A673 (cell line): ENCODE results near the gene PSMB5. TPM values are rescaled to one million over a fixed set of nuclear protein-coding genes. Genes with fewer than 3 reads are reported as not detected.

Experiments used
- BruUV-seq: library from RNA; stranded (reverse); fragments of 400-500 nt; replicated peaks from 2 replicates; lab custom pipeline; 2021; lab: Mats Ljungman, UMichigan
- CTCF ChIA-PET: fragments of 300-600 bp; sonication (Branson Sonifier 250); formaldehyde crosslinking; loops from one replicate; lab custom pipeline; 2022; ENCODE audit warnings: antibody characterized with exemption; lab: Charles Lee
- POLR2A ChIA-PET: fragments of 300-600 bp; sonication (Branson Sonifier 250); formaldehyde crosslinking; loops from one replicate; lab custom pipeline; 2022; ENCODE audit warnings: antibody characterized with exemption; ENCODE audit not compliant: low non-redundant PET; lab: Charles Lee
- DNase-seq: peaks from one replicate; pipeline ENCODE4 v3.0.0-alpha.2; 2015; ENCODE audit warnings: low spot score
- H3K27ac ChIP-seq: fragments of 200-600 bp; sonication (generic); 2 replicates; pipeline ENCODE4 v1.5.1; 2016; ENCODE audit warnings: mixed run types, low read depth, mild to moderate bottlenecking, mixed read lengths, antibody characterized with exemption, low read length; ENCODE audit not compliant: poor library complexity, severe bottlenecking
- H3K27me3 ChIP-seq: fragments of 200-600 bp; sonication (generic); replicated peaks from 2 replicates; pipeline ENCODE4 v1.6.1; 2017; ENCODE audit warnings: mixed run types, low read depth, mild to moderate bottlenecking, mixed read lengths, antibody characterized with exemption, low read length; ENCODE audit not compliant: insufficient read depth, poor library complexity
- H3K36me3 ChIP-seq: fragments of 200-600 bp; sonication (generic); 2 replicates; pipeline ENCODE4 v1.6.1; 2016; ENCODE audit warnings: mixed run types, mild to moderate bottlenecking, mixed read lengths, antibody characterized with exemption, low read length; ENCODE audit not compliant: insufficient read depth, poor library complexity, severe bottlenecking
- H3K4me1 ChIP-seq: fragments of 200-600 bp; sonication (generic); 2 replicates; pipeline ENCODE4 v1.6.1; 2017; ENCODE audit warnings: mixed run types, mild to moderate bottlenecking, mixed read lengths, antibody characterized with exemption, low read length; ENCODE audit not compliant: insufficient read depth, poor library complexity, severe bottlenecking
- H3K4me3 ChIP-seq: fragments of 200-600 bp; sonication (generic); 2 replicates; pipeline ENCODE4 v1.5.1; 2016; ENCODE audit warnings: low read depth, mixed run types, mild to moderate bottlenecking, mixed read lengths, low read length; ENCODE audit not compliant: poor library complexity, severe bottlenecking
- H3K9me3 ChIP-seq: fragments of 200-600 bp; sonication (generic); 2 replicates; pipeline ENCODE4 v1.6.1; 2016; ENCODE audit warnings: mixed run types, low read depth, mild to moderate bottlenecking, mixed read lengths, antibody characterized with exemption, low read length; ENCODE audit not compliant: poor library complexity, severe bottlenecking
- CTCF ChIP-seq: fragments of 300-800, 200-600 bp; sonication (generic); conservative IDR thresholded peaks from 2 replicates; pipeline ENCODE4 v1.5.1; 2017; ENCODE audit warnings: low read depth, mild to moderate bottlenecking, antibody characterized with exemption, low read length, moderate library complexity, mixed read lengths
- EZH2 ChIP-seq: fragments of 200-600 bp; sonication (generic); IDR thresholded peaks from 2 replicates; pipeline ENCODE4 v1.6.1; 2017; ENCODE audit warnings: borderline replicate concordance, low read depth, mild to moderate bottlenecking, mixed read lengths, antibody characterized with exemption, low read length; ENCODE audit not compliant: poor library complexity, severe bottlenecking
- intact Hi-C: fragments of 100-400 bp; cut with micrococcal nuclease; formaldehyde crosslinking; loops from one replicate; pipeline ENCODE4 v1.10.0; 2022; ENCODE audit not compliant: unreplicated experiment
- total RNA-seq: library from RNA; stranded (reverse); gene quantifications from 2 replicates; pipeline ENCODE4 v1.2.3, GENCODE V29; 2021

Gene PSMB5
- total RNA-seq, 1 experiment from 2014 or later: 500 TPM

- no peak for TF ChIP-seq EZH2
- no peak for TF ChIP-seq CTCF
- H3K27ac ChIP-seq: peak overlapping the region; percentile 98
- no peaks in the 10 kb centered on the region for H3K27me3 ChIP-seq
- POLR2A ChIA-PET: interaction anchor here (0.6 kb wide), 1 partner anchor 444 kb away, joined by 4 read pairs; no protein-coding TSS in a partner anchor
- intact Hi-C loops: no loop called here
- DNase-seq: no peak
- H3K36me3 ChIP-seq: peaks cover 49% of the 10 kb centered on the region
- BruUV-seq: no TSS peak
- CTCF ChIA-PET: no interaction called here
- H3K4me3 ChIP-seq: peak overlapping the region; percentile 87
- H3K9me3 ChIP-seq: no peaks in the 10 kb centered on the region
- H3K4me1 ChIP-seq: peaks cover 30% of the 10 kb centered on the region
Measured at GRCh38 chr14:23033251-23033727, 1.4 kb downstream of the PSMB5 start.

- no peaks in the 10 kb centered on the region for H3K27me3 ChIP-seq
- no peak overlapping the region for H3K4me3 ChIP-seq
- H3K4me1 ChIP-seq: peaks cover 44% of the 10 kb centered on the region
- TSS peak; percentile 15 for BruUV-seq
- no peaks in the 10 kb centered on the region for H3K9me3 ChIP-seq
- intact Hi-C loops: no loop called here
- TF ChIP-seq EZH2 (no peak), CTCF (no peak)
- H3K27ac ChIP-seq: peak overlapping the region; percentile 20
- ChIA-PET CTCF (no interaction called here), POLR2A (no interaction called here)
- peaks cover 64% of the 10 kb centered on the region for H3K36me3 ChIP-seq
- DNase-seq: no peak
Measured at GRCh38 chr14:23030936-23031335, 3.8 kb downstream of the PSMB5 start.

- TF ChIP-seq EZH2 (no peak), CTCF (no peak)
- no peak for DNase-seq
- H3K27ac ChIP-seq: peak overlapping the region; percentile 45
- H3K36me3 ChIP-seq: peaks cover 66% of the 10 kb centered on the region
- H3K9me3 ChIP-seq: no peaks in the 10 kb centered on the region
- POLR2A ChIA-PET: interaction anchor here (0.7 kb wide), 1 partner anchor 14 kb away, joined by 3 read pairs; no protein-coding TSS in a partner anchor
- intact Hi-C loops: no loop called here
- no peaks in the 10 kb centered on the region for H3K27me3 ChIP-seq
- CTCF ChIA-PET: no interaction called here
- H3K4me1 ChIP-seq: peaks cover 55% of the 10 kb centered on the region
- no peak overlapping the region for H3K4me3 ChIP-seq
- BruUV-seq: no TSS peak
Measured at GRCh38 chr14:23028799-23029198, 5.9 kb downstream of the PSMB5 start.
